Uterus (tissue), 2 donors: ENCODE measurements around the gene CPNE4.

Experiments
- CTCF ChIP-seq, 4 experiments: fragments of 200-600 bp in 2 of 4; fragments of 450-650 bp in 2 of 4; sonication (generic) in 2 of 4; IDR thresholded peaks; one replicate each; pipeline ENCODE4 v1.5.1; 2016 to 2019; ENCODE audit warnings: antibody characterized with exemption in 4 of 4, mild to moderate bottlenecking in 2 of 4, moderate library complexity in 1 of 4
- POLR2A ChIP-seq, 2 donors: fragments of 450-650 bp; IDR thresholded peaks; one replicate each; pipeline ENCODE4 v1.6.1; 2016; ENCODE audit warnings: antibody characterized with exemption in 2 of 2, mild to moderate bottlenecking in 1 of 2, moderate library complexity in 1 of 2

GRCh38 chr3:131744765-131745164 is 290.0 kb downstream of the CPNE4 start:
- TF ChIP-seq POLR2A (IDR thresholded peaks at IDR 0.05) (no peak), CTCF (IDR thresholded peaks at IDR 0.05) (no peak)
